CD4-positive, CD25-positive, alpha-beta regulatory T cell (primary cell): ENCODE results near the gene LUC7L3. TPM values are rescaled to one million over a fixed set of nuclear protein-coding genes. Genes with fewer than 3 reads are reported as not detected.

Experiments
- ATAC-seq, 2 donors: fragments of 150-1000 bp; cut with Tn5 transposase; one replicate each; pipeline ENCODE4 v1.10.0; 2021; ENCODE audit warnings: low read depth in 2 of 2, moderate number of reproducible peaks in 2 of 2, moderate library complexity in 1 of 2
- DNase-seq, 3 donors: peaks; one replicate each; pipeline versions ENCODE4 v3.0.0 to v3.0.0-alpha.2; 2012 to 2022; ENCODE audit warnings: mixed read lengths in 1 of 3
- H3K27ac ChIP-seq: one replicate; pipeline ENCODE4 v1.7.0; 2013; ENCODE audit warnings: mild to moderate bottlenecking, low read length; ENCODE audit not compliant: insufficient read depth, poor library complexity, severe bottlenecking
- H3K27me3 ChIP-seq: one replicate; pipeline ENCODE4 v1.7.0; 2013; ENCODE audit warnings: low read length; ENCODE audit not compliant: control insufficient read depth, insufficient read depth
- H3K36me3 ChIP-seq: one replicate; pipeline ENCODE4 v1.7.0; 2013; ENCODE audit warnings: mild to moderate bottlenecking, low read length, moderate library complexity; ENCODE audit not compliant: control insufficient read depth, insufficient read depth
- H3K4me1 ChIP-seq: 2 replicates; pipeline ENCODE4 v1.7.0; 2013; ENCODE audit warnings: mild to moderate bottlenecking, low read length; ENCODE audit not compliant: insufficient read depth, control insufficient read depth, poor library complexity, severe bottlenecking
- H3K4me3 ChIP-seq: one replicate; pipeline ENCODE4 v1.7.0; 2013; ENCODE audit warnings: low read depth, mild to moderate bottlenecking, low read length, moderate library complexity
- H3K9me3 ChIP-seq, 2 experiments: 1 replicate in 1 of 2; 2 replicates in 1 of 2; pipeline ENCODE4 v1.7.0; 2013; ENCODE audit warnings: low read length in 2 of 2, mild to moderate bottlenecking in 1 of 2, moderate library complexity in 1 of 2; ENCODE audit not compliant: control insufficient read depth in 2 of 2
- H3K27ac Mint-ChIP-seq, 3 donors: one replicate each; pipeline ENCODE4 v1.8.0; 2020 to 2022; ENCODE audit warnings: mild to moderate bottlenecking in 3 of 3, mixed read lengths in 3 of 3, moderate library complexity in 2 of 3
- H3K27me3 Mint-ChIP-seq: one replicate; pipeline ENCODE4 v1.8.0; 2022; ENCODE audit warnings: mild to moderate bottlenecking, mixed read lengths
- H3K36me3 Mint-ChIP-seq: one replicate; pipeline ENCODE4 v1.8.0; 2020; ENCODE audit warnings: mixed read lengths
- H3K4me1 Mint-ChIP-seq, 4 donors: one replicate each; pipeline ENCODE4 v1.8.0; 2020 to 2022; ENCODE audit warnings: mixed read lengths in 4 of 4, mild to moderate bottlenecking in 1 of 4
- H3K4me3 Mint-ChIP-seq, 4 donors: one replicate each; pipeline ENCODE4 v1.8.0; 2020 to 2022; ENCODE audit warnings: mild to moderate bottlenecking in 4 of 4, mixed read lengths in 4 of 4, moderate library complexity in 3 of 4
- H3K9me3 Mint-ChIP-seq, 7 donors: one replicate each; pipeline ENCODE4 v1.8.0; 2020 to 2022; ENCODE audit warnings: mixed read lengths in 7 of 7, mild to moderate bottlenecking in 3 of 7, moderate library complexity in 2 of 7
- polyA plus RNA-seq, 4 donors: library from polyadenylated mRNA; unstranded; fragments of 300-500 nt; fragmentation: Illumina TruSeq; gene quantifications; one replicate each; pipeline ENCODE4 v1.2.3, GENCODE V29; 2021
- total RNA-seq: library from RNA; stranded (reverse); gene quantifications from one replicate; pipeline ENCODE4 v1.2.3, GENCODE V29; 2022

LUC7L3 gene
- total and polyA plus RNA-seq, 5 donors from 2014 or later = 44.9 to 143 (median 52.6) TPM

DNA sequence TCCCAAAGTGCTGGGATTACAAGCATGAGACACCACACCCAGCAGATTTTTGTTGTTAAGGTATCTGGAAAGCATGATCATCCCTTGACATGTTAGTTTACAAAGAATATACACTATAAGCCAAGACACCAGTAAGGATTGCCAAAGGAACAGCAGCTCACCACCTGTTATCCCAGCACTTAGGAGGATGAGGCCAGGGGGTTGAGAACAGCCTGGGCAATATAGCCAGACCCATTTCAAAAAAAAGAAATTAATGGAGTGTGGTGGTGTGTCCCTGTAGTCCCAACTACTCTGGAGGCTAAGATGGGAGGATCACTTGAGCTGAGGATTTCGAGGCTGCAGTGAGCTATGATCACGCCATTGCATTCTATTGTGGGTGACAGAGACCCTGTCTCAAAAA, 42.8 kb downstream of the LUC7L3 start:
- Histone ChIP-seq H3K4me1 (no peaks in the 10 kb centered on the region), H3K27me3 (peaks cover 18% of the 10 kb centered on the region), H3K27ac (no peak overlapping the region), H3K9me3 (no peaks in the 10 kb centered on the region), H3K4me3 (no peak overlapping the region), H3K36me3 (no peaks in the 10 kb centered on the region)
- no peak overlapping the region for H3K4me3 Mint-ChIP-seq
- ATAC-seq (no peak), DNase-seq (no peak)
- no peaks in the 10 kb centered on the region for H3K36me3 Mint-ChIP-seq
- peaks cover 0 to 4% (median 0%) of the 10 kb centered on the region in 7 donors for H3K9me3 Mint-ChIP-seq
- H3K4me1 Mint-ChIP-seq = peaks cover 4 to 14% (median 8%) of the 10 kb centered on the region in 4 donors
- H3K27me3 Mint-ChIP-seq = peaks cover 24% of the 10 kb centered on the region
- no peak overlapping the region for H3K27ac Mint-ChIP-seq

DNA sequence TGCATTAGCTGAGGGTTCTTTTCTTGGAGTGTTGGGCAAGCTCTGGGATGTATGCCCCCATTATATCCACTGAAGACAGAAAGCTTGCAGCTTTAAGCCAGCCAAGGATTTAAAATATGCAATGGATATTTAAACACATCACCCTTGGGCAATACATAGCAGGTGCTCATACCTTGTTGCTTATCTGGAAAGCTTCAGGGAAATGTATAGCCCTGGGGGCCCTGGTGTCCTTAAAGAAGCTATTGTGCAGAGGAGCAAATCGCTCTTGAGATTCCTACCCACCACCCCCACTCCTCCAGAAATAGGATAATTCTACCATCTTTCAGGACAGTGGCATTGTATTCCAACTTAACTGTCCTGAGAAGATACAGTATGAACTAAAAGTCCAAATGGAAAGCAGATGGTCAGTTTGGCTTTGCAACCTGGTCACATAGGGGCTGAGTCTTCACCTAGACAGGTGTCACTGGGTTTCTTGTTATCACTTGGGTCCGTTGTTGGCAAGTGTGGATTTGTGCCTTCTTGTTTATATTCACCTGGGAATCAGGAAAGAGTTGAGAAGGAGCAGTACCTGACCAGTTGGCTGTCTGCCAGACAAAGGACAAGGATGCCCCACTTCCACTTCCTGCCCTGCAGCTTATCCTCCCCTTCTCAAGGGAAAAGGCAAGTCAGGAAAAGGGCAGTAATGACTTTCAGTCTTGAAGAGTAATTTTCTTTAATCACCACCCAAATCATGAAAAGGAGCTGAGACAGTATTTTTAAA, 44.5 kb downstream of the LUC7L3 start:
- Histone ChIP-seq H3K4me1 (no peaks in the 10 kb centered on the region), H3K27me3 (peaks cover 18% of the 10 kb centered on the region), H3K9me3 (no peaks in the 10 kb centered on the region), H3K27ac (no peak overlapping the region), H3K36me3 (no peaks in the 10 kb centered on the region), H3K4me3 (no peak overlapping the region)
- DNase-seq (no peak), ATAC-seq (no peak)
- H3K27me3 Mint-ChIP-seq = peaks cover 24% of the 10 kb centered on the region
- peak overlapping the region in 2 of 3 donors; percentile 14 to 54 for H3K27ac Mint-ChIP-seq
- H3K4me3 Mint-ChIP-seq = no peak overlapping the region
- peaks cover 0 to 1% (median 0%) of the 10 kb centered on the region in 7 donors for H3K9me3 Mint-ChIP-seq
- H3K4me1 Mint-ChIP-seq = peaks cover 4 to 12% (median 7%) of the 10 kb centered on the region in 4 donors
- H3K36me3 Mint-ChIP-seq = no peaks in the 10 kb centered on the region

DNA sequence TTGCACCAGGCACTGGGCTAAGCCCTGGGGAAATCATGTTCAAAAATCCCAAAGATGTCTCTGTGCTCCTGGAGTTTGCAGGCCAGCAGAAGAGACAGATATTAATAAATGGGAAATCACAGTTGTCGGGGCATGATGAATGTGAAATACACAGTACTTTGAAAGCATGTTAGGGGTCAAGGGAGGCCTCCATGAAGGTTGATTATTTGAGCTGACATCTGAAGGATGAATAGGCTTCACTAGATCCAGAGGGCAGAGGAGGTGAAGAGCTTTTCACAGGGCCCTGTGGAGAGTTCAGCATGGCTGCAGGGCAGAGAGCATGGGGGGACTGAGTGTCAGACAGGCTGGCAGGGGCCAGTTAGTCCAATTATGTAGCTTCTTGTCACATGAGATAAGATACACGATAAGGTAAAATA, 45.3 kb downstream of the LUC7L3 start:
- DNase-seq = no peak
- H3K27ac ChIP-seq = no peak overlapping the region
- peaks cover 24% of the 10 kb centered on the region for H3K27me3 Mint-ChIP-seq
- peaks cover 4 to 11% (median 7%) of the 10 kb centered on the region in 4 donors for H3K4me1 Mint-ChIP-seq
- no peaks in the 10 kb centered on the region for H3K4me1 ChIP-seq
- no peaks in the 10 kb centered on the region for H3K9me3 ChIP-seq
- no peak overlapping the region for H3K4me3 ChIP-seq
- H3K4me3 Mint-ChIP-seq = no peak overlapping the region
- H3K36me3 Mint-ChIP-seq = no peaks in the 10 kb centered on the region
- H3K36me3 ChIP-seq = no peaks in the 10 kb centered on the region
- ATAC-seq = no peak
- peaks cover 18% of the 10 kb centered on the region for H3K27me3 ChIP-seq
- peak overlapping the region in 1 of 3 donors; percentile 26 for H3K27ac Mint-ChIP-seq
- H3K9me3 Mint-ChIP-seq = peaks cover 0 to 2% (median 0%) of the 10 kb centered on the region in 7 donors

DNA sequence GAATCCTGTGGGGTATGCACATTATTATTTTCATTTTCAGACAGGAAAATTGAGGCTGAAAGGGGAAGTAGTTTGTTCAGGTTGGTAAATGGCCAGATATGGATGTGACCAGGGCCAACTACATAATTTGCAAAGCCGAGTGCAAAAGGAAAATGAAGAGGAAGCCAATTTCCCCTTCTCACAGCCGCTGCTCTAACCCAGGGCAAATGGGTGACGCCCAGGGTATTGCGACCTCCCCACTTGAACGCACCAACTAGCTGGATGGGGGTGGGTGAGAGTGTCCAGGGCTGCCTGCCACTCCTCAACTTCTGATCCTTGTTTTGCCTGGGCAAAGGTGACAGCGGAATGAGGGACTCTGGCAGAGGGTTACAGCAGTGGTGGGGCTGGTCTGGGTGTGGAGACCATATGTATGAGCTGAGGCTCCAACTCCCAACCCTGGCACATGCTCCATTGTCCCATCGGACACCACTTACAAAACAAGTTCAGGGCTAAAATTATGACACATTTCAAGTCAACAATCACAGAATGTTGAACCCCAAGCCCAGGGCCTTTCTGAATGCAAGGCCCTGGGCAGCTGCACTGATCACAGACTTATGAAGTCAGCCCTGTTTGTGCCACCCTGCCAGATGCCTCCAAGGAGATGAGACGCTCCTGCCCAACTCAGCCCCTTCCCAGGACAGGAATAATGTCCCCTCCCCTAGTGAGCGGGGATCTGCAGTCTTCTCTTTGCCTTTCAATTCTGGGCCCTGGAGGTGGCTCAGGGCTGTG, 46.2 kb downstream of the LUC7L3 start:
- no peaks in the 10 kb centered on the region for H3K9me3 ChIP-seq
- no peaks in the 10 kb centered on the region for H3K36me3 ChIP-seq
- H3K27me3 Mint-ChIP-seq = peaks cover 24% of the 10 kb centered on the region
- H3K36me3 Mint-ChIP-seq = no peaks in the 10 kb centered on the region
- H3K27ac Mint-ChIP-seq = no peak overlapping the region
- H3K4me1 Mint-ChIP-seq = peaks cover 4 to 11% (median 7%) of the 10 kb centered on the region in 4 donors
- no peak overlapping the region for H3K4me3 Mint-ChIP-seq
- peaks cover 18% of the 10 kb centered on the region for H3K27me3 ChIP-seq
- H3K4me3 ChIP-seq = no peak overlapping the region
- DNase-seq = no peak
- H3K4me1 ChIP-seq = no peaks in the 10 kb centered on the region
- peaks cover 0 to 2% (median 0%) of the 10 kb centered on the region in 7 donors for H3K9me3 Mint-ChIP-seq
- ATAC-seq = no peak
- no peak overlapping the region for H3K27ac ChIP-seq

DNA sequence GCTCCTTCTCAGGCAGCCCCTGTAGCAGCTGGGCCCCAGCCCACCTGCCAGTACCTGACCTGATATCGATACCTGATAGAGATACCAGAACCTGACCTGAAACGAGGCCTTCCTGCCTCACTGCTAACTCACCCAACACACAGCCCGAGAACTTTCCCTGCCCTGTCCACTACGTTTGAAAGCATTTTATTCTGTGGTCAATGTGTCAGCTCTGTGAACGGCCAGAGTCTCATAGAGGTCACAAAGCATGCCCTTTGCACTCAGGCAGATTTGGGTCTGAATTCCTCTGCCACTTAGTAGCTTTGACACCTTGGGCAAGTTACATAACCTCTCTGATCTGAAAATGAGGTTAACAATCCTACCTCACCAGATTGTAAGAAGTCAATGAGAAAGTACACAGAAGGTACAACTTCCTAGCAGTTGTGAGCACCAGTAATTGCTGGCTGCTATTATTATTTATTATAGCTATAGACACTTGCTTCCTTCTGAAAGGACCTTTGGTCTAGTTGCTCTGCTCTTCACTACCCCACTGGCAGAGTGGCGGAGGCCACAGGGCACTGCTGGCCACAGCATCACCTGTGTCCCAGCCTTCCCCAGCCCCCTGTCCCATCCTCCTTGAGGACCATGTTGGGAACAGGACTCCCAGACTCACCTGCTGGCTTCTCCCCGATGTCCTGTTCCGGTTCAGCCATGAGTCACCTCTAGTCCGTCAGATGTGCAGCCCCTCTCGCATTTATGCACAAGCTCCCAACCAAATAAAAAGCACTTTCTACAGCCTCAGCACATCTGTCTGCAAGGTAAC, 47.0 kb downstream of the LUC7L3 start:
- Mint-ChIP-seq H3K36me3 (no peaks in the 10 kb centered on the region), H3K4me3 (no peak overlapping the region), H3K27me3 (peaks cover 24% of the 10 kb centered on the region), H3K4me1 (peaks cover 4 to 11% (median 7%) of the 10 kb centered on the region in 4 donors), H3K9me3 (peaks cover 0 to 2% (median 0%) of the 10 kb centered on the region in 7 donors), H3K27ac (no peak overlapping the region)
- H3K36me3 ChIP-seq = no peaks in the 10 kb centered on the region
- no peaks in the 10 kb centered on the region for H3K4me1 ChIP-seq
- no peak for DNase-seq
- no peak for ATAC-seq
- no peaks in the 10 kb centered on the region for H3K9me3 ChIP-seq
- no peak overlapping the region for H3K4me3 ChIP-seq
- H3K27me3 ChIP-seq = peaks cover 18% of the 10 kb centered on the region
- H3K27ac ChIP-seq = no peak overlapping the region

DNA sequence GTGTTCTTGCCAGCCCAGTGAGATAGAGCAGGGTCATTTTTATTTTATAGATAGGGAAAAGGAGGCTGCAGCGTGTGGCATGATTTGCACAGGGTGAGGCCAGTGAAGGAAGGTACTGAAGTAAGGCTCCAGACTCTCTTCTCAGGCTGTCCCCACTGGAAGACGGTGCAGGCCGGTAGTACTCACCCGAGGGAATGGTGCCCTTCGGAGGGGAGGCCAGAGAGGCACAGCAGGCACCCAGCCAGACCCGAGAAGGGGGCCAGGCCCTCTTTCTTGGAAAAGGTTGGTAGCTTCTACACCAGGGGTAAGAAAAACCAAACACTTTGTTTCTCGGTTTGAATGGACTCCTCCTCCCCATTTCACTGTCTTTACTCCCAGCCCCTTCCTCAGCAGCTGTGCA, 47.6 kb downstream of the LUC7L3 start:
- H3K9me3 ChIP-seq = no peaks in the 10 kb centered on the region
- H3K4me3 ChIP-seq = no peak overlapping the region
- no peaks in the 10 kb centered on the region for H3K4me1 ChIP-seq
- no peak overlapping the region for H3K4me3 Mint-ChIP-seq
- H3K27me3 ChIP-seq = peaks cover 18% of the 10 kb centered on the region
- H3K27me3 Mint-ChIP-seq = peaks cover 22% of the 10 kb centered on the region
- ATAC-seq (no peak), DNase-seq (no peak)
- peaks cover 4 to 11% (median 7%) of the 10 kb centered on the region in 4 donors for H3K4me1 Mint-ChIP-seq
- no peak overlapping the region for H3K27ac ChIP-seq
- H3K9me3 Mint-ChIP-seq = peaks cover 0 to 2% (median 0%) of the 10 kb centered on the region in 7 donors
- no peaks in the 10 kb centered on the region for H3K36me3 ChIP-seq
- H3K27ac Mint-ChIP-seq = no peak overlapping the region
- no peaks in the 10 kb centered on the region for H3K36me3 Mint-ChIP-seq

DNA sequence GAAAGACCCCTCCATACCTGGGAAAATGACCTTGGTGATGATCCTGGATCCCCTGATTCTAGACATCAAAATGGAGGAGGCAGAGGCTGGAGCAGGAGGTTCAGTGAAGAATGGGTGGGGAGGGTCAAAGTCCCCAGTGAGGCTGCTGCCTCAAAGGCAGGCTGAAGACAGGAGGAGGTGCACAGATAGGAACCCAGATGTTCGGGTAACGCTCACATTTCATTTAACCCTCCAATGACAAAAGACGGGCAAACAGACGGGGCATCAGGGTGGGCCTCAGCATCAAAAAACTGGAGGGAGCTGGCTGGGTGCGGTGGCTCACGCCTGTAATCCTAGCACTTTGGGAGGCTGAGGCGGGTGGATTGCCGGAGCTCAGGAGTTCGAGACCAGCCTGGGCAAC, 48.0 kb downstream of the LUC7L3 start, which contains the start of gene ANKRD40CL:
TSS of gene ANKRD40CL (minus strand) at position 73 of the 400 bp plus-strand sequence. CDS start 605 bp downstream, outside the sequence.
- Mint-ChIP-seq H3K27ac (peak within 1 kb of the TSS in 1 of 3 donors; percentile 31), H3K9me3 (peaks cover 0 to 2% (median 0%) of the 10 kb centered on the region in 7 donors), H3K4me1 (peaks cover 4 to 11% (median 8%) of the 10 kb centered on the region in 4 donors)

More for the DNA sequence above, 48.0 kb downstream of the LUC7L3 start, which contains the start of gene ANKRD40CL:
- Histone ChIP-seq H3K27me3 (peaks cover 14% of the 10 kb centered on the region), H3K4me3 (no peak within 1 kb of the TSS), H3K4me1 (no peaks in the 10 kb centered on the region), H3K27ac (no peak within 1 kb of the TSS), H3K9me3 (no peaks in the 10 kb centered on the region), H3K36me3 (no peaks in the 10 kb centered on the region)
- no peak for DNase-seq
- H3K4me3 Mint-ChIP-seq = no peak within 1 kb of the TSS
- no peak for ATAC-seq
- no peaks in the 10 kb centered on the region for H3K36me3 Mint-ChIP-seq
- peaks cover 25% of the 10 kb centered on the region for H3K27me3 Mint-ChIP-seq
